GM23248 (cell line): ENCODE data around the gene NDUFA13.

ENCODE experiments used
- EZH2 ChIP-seq: fragments of 200-600 bp; sonication (generic); IDR thresholded peaks from 2 replicates; pipeline ENCODE4 v1.6.1; 2018; ENCODE audit warnings: antibody characterized with exemption, mild to moderate bottlenecking; ENCODE audit not compliant: insufficient read depth, poor library complexity, severe bottlenecking
- EZH2phosphoT487 ChIP-seq: fragments of 200-600 bp; sonication (generic); IDR thresholded peaks from 2 replicates; pipeline ENCODE4 v1.6.1; 2018; ENCODE audit warnings: antibody characterized with exemption, moderate library complexity, mild to moderate bottlenecking, low read depth; ENCODE audit not compliant: insufficient read depth

GRCh38 chr19:19504754-19505668 lies 11.0 kb upstream of the NDUFA13 start:
- TF ChIP-seq EZH2 = no peak
- TF ChIP-seq EZH2phosphoT487 = no peak
